Coronary artery (tissue), 2 donors: ENCODE data around the gene GPRC5C.
"Not testable (repeated sequence)": the region's sequence is repeated elsewhere in the genome, so short reads cannot be mapped to it uniquely, and the experiment has no call there.

Experiments used
- DNase-seq: peaks from one replicate; pipeline ENCODE4 v3.0.0-alpha.2; 2017; ENCODE audit warnings: low spot score
- H3K27ac ChIP-seq, 2 donors: fragments of 200-600 bp; sonication (generic); one replicate each; pipeline ENCODE4 v1.5.1; 2016 to 2019
- H3K4me3 ChIP-seq: fragments of 200-600 bp; sonication (generic); 2 replicates; pipeline ENCODE4 v1.5.1; 2016; ENCODE audit warnings: mild to moderate bottlenecking, moderate library complexity
- CTCF ChIP-seq: fragments of 200-600 bp; sonication (generic); IDR thresholded peaks from one replicate; pipeline ENCODE4 v1.5.1; 2019; ENCODE audit warnings: antibody characterized with exemption

GPRC5C gene

GRCh38 chr17:74394977-74395376 is 36.9 kb upstream of the GPRC5C start:
- TF ChIP-seq CTCF = no peak
- DNase-seq = no peak
- Histone ChIP-seq H3K27ac (no peak overlapping the region), H3K4me3 (no peak overlapping the region)

GRCh38 chr17:74396567-74396966 is 35.3 kb upstream of the GPRC5C start:
- DNase-seq = no peak
- Histone ChIP-seq H3K4me3 (no peak overlapping the region), H3K27ac (no peak overlapping the region)
- no peak for TF ChIP-seq CTCF

- no peak for TF ChIP-seq CTCF
- DNase-seq = no peak
- H3K4me3 ChIP-seq = no peak overlapping the region
- no peak overlapping the region for H3K27ac ChIP-seq
Measured at GRCh38 chr17:74402048-74402447, 29.8 kb upstream of the GPRC5C start.

GRCh38 chr17:74403512-74404137 is 28.3 kb upstream of the GPRC5C start:
- no peak overlapping the region for H3K4me3 ChIP-seq
- TF ChIP-seq CTCF = no peak
- DNase-seq = no peak
- no peak overlapping the region for H3K27ac ChIP-seq

GRCh38 chr17:74404218-74404617 is 27.7 kb upstream of the GPRC5C start:
- Histone ChIP-seq H3K27ac (no peak overlapping the region), H3K4me3 (no peak overlapping the region)
- TF ChIP-seq CTCF = no peak
- DNase-seq = no peak

- DNase-seq = no peak
- H3K4me3 ChIP-seq = no peak overlapping the region
- TF ChIP-seq CTCF = no peak
- H3K27ac ChIP-seq = no peak overlapping the region
Measured at GRCh38 chr17:74404789-74405188, 27.1 kb upstream of the GPRC5C start.

- DNase-seq, H3K27ac ChIP-seq: not testable (repeated sequence)
Measured at GRCh38 chr17:74405311-74405710, 26.6 kb upstream of the GPRC5C start.

GRCh38 chr17:74407384-74407783 is 24.5 kb upstream of the GPRC5C start:
- H3K27ac ChIP-seq = no peak overlapping the region
- DNase-seq = no peak
- TF ChIP-seq CTCF = no peak
- no peak overlapping the region for H3K4me3 ChIP-seq

More at GRCh38 chr17:74405311-74405710, 26.6 kb upstream of the GPRC5C start:
- H3K4me3 ChIP-seq = not testable (repeated sequence)
